ENCODE data around the gene RALGAPB.

DNA sequence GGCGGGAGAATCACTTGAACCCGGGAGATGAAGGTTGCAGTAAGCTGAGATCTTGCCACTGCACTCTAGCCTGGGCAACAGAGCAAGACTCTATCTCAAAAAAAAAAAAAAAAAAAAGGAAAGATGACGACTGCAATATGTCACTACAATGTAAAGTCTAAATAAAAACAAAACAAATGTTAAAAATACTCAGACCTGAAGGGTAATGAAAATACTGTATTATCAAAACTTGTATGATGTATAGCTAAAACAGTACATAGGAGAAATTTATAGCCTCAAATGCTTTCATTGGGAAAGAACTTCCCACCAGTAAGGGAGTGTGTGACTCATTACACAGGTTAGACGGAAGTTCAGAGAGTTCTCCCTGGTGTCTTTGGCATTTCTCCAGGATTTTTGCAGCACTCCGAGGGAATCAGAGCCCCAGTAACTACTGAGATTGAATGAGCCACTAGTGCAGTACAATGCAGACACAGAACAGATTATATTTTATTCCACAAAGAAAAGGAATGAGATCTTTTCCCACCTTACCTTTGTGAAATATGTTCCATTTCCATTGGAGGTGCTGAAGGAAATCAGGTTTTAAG is 12.5 kb upstream of the RALGAPB start:
- no peak for TF ChIP-seq EZH2 (IDR thresholded peaks at IDR 0.05; ENCODE audit: low read length)
- TF ChIP-seq, protein P1, sequence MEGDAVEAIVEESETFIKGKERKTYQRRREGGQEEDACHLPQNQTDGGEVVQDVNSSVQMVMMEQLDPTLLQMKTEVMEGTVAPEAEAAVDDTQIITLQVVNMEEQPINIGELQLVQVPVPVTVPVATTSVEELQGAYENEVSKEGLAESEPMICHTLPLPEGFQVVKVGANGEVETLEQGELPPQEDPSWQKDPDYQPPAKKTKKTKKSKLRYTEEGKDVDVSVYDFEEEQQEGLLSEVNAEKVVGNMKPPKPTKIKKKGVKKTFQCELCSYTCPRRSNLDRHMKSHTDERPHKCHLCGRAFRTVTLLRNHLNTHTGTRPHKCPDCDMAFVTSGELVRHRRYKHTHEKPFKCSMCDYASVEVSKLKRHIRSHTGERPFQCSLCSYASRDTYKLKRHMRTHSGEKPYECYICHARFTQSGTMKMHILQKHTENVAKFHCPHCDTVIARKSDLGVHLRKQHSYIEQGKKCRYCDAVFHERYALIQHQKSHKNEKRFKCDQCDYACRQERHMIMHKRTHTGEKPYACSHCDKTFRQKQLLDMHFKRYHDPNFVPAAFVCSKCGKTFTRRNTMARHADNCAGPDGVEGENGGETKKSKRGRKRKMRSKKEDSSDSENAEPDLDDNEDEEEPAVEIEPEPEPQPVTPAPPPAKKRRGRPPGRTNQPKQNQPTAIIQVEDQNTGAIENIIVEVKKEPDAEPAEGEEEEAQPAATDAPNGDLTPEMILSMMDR (optimal IDR thresholded peaks at IDR 0.05 in 1 of 3, IDR thresholded peaks at IDR 0.05 in 1 of 3, conservative IDR thresholded peaks at IDR 0.05 in 1 of 3; ENCODE audit: extremely low read depth in 1 of 3, insufficient read depth in 2 of 3, low read length in 3 of 3): no peak

Data from keratinocyte (primary cell).